ENCODE measurements around the gene SETBP1.
"Not testable (repeated sequence)": the region's sequence is repeated elsewhere in the genome, so short reads cannot be mapped to it uniquely, and the experiment has no call there.

Gene SETBP1

GRCh38 chr18:44799382-44799906 is 118.8 kb downstream of the SETBP1 start:
- H3K27me3 ChIP-seq (ENCODE audit: insufficient read depth, low read length) = no peaks in the 10 kb centered on the region
- peaks cover 18% of the 10 kb centered on the region for H3K4me1 ChIP-seq (ENCODE audit: insufficient read depth, low read length, severe bottlenecking)
- no peaks in the 10 kb centered on the region for H3K9me3 ChIP-seq (ENCODE audit: low read length)
- H3K9ac ChIP-seq (ENCODE audit: low read length) = no peak overlapping the region
- H3K4me2 ChIP-seq (ENCODE audit: low read length) = no peak overlapping the region
- no peak overlapping the region for H2AFZ ChIP-seq (ENCODE audit: low read length)
- no peaks in the 10 kb centered on the region for H4K20me1 ChIP-seq (ENCODE audit: insufficient read depth, low read length)
- H3K27ac ChIP-seq (ENCODE audit: low read depth, low read length, poor library complexity, severe bottlenecking) = no peak overlapping the region
- H3K4me3 ChIP-seq (ENCODE audit: low read depth, low read length, poor library complexity, severe bottlenecking) = no peak overlapping the region
- no peaks in the 10 kb centered on the region for H3K9me2 ChIP-seq (ENCODE audit: low read depth, low read length)
- peaks cover 6% of the 10 kb centered on the region for H3K36me3 ChIP-seq (ENCODE audit: insufficient read depth, low read length)
- TF ChIP-seq CTCF (IDR thresholded peaks at IDR 0.05; ENCODE audit: low read length) (no peak), EZH2 (IDR thresholded peaks at IDR 0.05; ENCODE audit: borderline replicate concordance, low read length) (no peak)
- no peaks in the 10 kb centered on the region for H3K79me2 ChIP-seq (ENCODE audit: insufficient read depth, low read length)
- H3F3A ChIP-seq (ENCODE audit: insufficient read depth, low read length) = no peaks in the 10 kb centered on the region

- Histone ChIP-seq H3K27ac (ENCODE audit: low read depth, low read length, poor library complexity, severe bottlenecking) (no peak overlapping the region), H3K9me3 (ENCODE audit: low read length) (no peaks in the 10 kb centered on the region), H3K4me1 (ENCODE audit: insufficient read depth, low read length, severe bottlenecking) (peaks cover 18% of the 10 kb centered on the region), H3K79me2 (ENCODE audit: insufficient read depth, low read length) (no peaks in the 10 kb centered on the region), H3F3A (ENCODE audit: insufficient read depth, low read length) (no peaks in the 10 kb centered on the region), H3K4me3 (ENCODE audit: low read depth, low read length, poor library complexity, severe bottlenecking) (no peak overlapping the region), H3K9me2 (ENCODE audit: low read depth, low read length) (no peaks in the 10 kb centered on the region), H3K4me2 (ENCODE audit: low read length) (no peak overlapping the region), H2AFZ (ENCODE audit: low read length) (no peak overlapping the region), H3K36me3 (ENCODE audit: insufficient read depth, low read length) (peaks cover 6% of the 10 kb centered on the region), H4K20me1 (ENCODE audit: insufficient read depth, low read length) (no peaks in the 10 kb centered on the region), H3K27me3 (ENCODE audit: insufficient read depth, low read length) (no peaks in the 10 kb centered on the region), H3K9ac (ENCODE audit: low read length) (no peak overlapping the region)
- TF ChIP-seq EZH2 (IDR thresholded peaks at IDR 0.05; ENCODE audit: borderline replicate concordance, low read length) (no peak), CTCF (IDR thresholded peaks at IDR 0.05; ENCODE audit: low read length) (no peak)
These were observed 119.3 kb downstream of the SETBP1 start for GRCh38 chr18:44799907-44800421.

- not testable (repeated sequence) for H3K9ac ChIP-seq (ENCODE audit: low read length); H3K36me3 ChIP-seq (ENCODE audit: insufficient read depth, low read length); H3F3A ChIP-seq (ENCODE audit: insufficient read depth, low read length); H3K9me3 ChIP-seq (ENCODE audit: low read length); H3K27me3 ChIP-seq (ENCODE audit: insufficient read depth, low read length); H3K9me2 ChIP-seq (ENCODE audit: low read depth, low read length); H3K4me3 ChIP-seq (ENCODE audit: low read depth, low read length, poor library complexity, severe bottlenecking); H3K27ac ChIP-seq (ENCODE audit: low read depth, low read length, poor library complexity, severe bottlenecking); H3K79me2 ChIP-seq (ENCODE audit: insufficient read depth, low read length); H4K20me1 ChIP-seq (ENCODE audit: insufficient read depth, low read length); H2AFZ ChIP-seq (ENCODE audit: low read length); H3K4me2 ChIP-seq (ENCODE audit: low read length)
- peaks cover 23% of the 10 kb centered on the region for H3K4me1 ChIP-seq (ENCODE audit: insufficient read depth, low read length, severe bottlenecking)
These were observed 120.1 kb downstream of the SETBP1 start for GRCh38 chr18:44800766-44801165.

GRCh38 chr18:44801781-44802180 is 121.1 kb downstream of the SETBP1 start:
- Histone ChIP-seq H3K4me1 (ENCODE audit: insufficient read depth, low read length, severe bottlenecking) (peaks cover 24% of the 10 kb centered on the region), H3K27ac (ENCODE audit: low read depth, low read length, poor library complexity, severe bottlenecking) (no peak overlapping the region), H3K27me3 (ENCODE audit: insufficient read depth, low read length) (no peaks in the 10 kb centered on the region), H3K79me2 (ENCODE audit: insufficient read depth, low read length) (no peaks in the 10 kb centered on the region), H4K20me1 (ENCODE audit: insufficient read depth, low read length) (no peaks in the 10 kb centered on the region), H3F3A (ENCODE audit: insufficient read depth, low read length) (no peaks in the 10 kb centered on the region), H3K9ac (ENCODE audit: low read length) (no peak overlapping the region), H3K4me2 (ENCODE audit: low read length) (no peak overlapping the region), H3K36me3 (ENCODE audit: insufficient read depth, low read length) (peaks cover 6% of the 10 kb centered on the region), H3K9me3 (ENCODE audit: low read length) (no peaks in the 10 kb centered on the region), H3K4me3 (ENCODE audit: low read depth, low read length, poor library complexity, severe bottlenecking) (no peak overlapping the region), H2AFZ (ENCODE audit: low read length) (no peak overlapping the region), H3K9me2 (ENCODE audit: low read depth, low read length) (no peaks in the 10 kb centered on the region)
- TF ChIP-seq CTCF (IDR thresholded peaks at IDR 0.05; ENCODE audit: low read length) (no peak), EZH2 (IDR thresholded peaks at IDR 0.05; ENCODE audit: borderline replicate concordance, low read length) (no peak)
